Stimulated activated CD4-positive, alpha-beta T cell treated with anti-CD3 and anti-CD28 coated beads, Interleukin-4, amount 100 ng/mL, for 4 hours (primary cell): Measurements from ENCODE around the gene PLA2G5.

Experiments
- DNase-seq, 2 experiments: peaks; one replicate each; pipeline ENCODE4 v3.0.0-alpha.2; 2020

Gene PLA2G5

DNA sequence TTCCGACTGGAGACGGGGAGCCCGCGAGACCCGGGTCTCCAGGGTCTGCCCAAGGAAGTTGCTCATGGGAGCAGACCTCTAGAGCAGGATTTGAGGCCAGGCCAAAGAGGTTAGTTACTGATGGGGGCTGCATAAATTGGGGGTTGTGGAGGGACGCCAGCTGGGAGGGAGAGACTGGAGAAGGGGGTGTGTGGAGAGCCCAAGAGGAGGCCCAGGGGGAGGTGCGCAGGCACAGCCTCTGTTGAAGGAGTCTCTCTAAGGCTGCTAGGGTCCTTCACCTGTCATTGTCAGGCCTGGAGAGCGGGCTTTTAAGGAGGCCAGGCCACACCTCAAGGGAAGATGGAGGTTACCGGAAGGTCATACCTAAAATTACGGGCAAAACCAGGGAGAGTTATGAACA, 363 bp downstream of the PLA2G5 start:
- DNase-seq = no peak

DNA sequence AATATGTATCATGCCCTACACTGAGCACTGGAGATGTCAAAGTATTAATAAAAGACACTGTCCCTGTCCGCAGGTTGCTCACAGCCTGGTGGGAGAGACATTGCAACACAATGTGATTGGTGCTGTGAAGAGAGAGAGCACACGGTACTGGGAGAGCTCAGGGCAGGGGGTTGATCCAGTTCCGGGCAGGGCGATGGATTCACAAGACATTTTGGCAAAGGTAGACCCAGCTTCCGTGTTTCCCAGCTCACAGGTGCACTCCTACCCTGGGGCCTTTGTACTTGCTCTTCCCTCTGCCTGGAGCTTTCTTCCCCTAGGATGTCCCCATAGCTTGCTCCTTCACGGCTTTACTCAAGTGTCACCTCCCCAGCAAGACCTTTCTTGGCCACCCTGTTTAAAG, 1.4 kb downstream of the PLA2G5 start:
- no peak for DNase-seq

DNA sequence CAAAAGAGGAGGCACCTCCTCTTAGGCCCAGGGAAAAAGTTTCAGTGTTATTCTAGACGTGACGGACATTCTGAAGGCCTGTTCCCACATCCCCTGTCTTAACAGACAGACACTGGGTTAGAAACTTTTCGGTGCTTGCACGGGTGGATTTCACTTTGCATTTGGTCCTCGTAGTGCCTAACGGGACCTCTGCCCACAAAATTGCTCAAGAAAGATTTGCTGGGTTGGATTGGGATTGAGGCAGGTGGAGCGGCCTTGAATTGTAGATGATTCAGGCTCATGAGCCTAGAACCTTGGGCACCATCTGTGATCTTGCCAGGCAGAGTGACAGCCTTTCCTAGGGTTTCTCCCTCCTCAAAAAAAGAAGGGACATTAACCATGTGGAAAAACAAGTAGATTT, 2.8 kb downstream of the PLA2G5 start:
- no peak for DNase-seq

DNA sequence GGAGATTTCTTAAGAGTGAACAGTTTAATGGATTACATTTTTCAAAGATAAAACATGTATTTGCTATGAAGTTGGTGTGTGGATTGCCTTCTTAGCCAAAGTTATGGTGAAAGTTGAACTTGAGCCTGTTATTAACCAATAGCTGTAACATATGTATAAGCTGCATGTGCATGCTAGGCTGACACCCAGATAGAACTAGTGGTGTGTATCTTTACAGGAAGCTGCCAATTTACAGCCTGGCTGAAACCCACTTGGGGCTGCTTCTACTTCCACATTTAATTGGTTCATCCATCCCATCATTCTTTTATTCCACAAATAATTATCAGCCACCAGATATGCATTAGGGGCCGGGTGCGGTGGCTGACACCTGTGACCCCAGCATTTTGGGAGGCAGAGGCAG, 3.3 kb downstream of the PLA2G5 start:
- no peak for DNase-seq

DNA sequence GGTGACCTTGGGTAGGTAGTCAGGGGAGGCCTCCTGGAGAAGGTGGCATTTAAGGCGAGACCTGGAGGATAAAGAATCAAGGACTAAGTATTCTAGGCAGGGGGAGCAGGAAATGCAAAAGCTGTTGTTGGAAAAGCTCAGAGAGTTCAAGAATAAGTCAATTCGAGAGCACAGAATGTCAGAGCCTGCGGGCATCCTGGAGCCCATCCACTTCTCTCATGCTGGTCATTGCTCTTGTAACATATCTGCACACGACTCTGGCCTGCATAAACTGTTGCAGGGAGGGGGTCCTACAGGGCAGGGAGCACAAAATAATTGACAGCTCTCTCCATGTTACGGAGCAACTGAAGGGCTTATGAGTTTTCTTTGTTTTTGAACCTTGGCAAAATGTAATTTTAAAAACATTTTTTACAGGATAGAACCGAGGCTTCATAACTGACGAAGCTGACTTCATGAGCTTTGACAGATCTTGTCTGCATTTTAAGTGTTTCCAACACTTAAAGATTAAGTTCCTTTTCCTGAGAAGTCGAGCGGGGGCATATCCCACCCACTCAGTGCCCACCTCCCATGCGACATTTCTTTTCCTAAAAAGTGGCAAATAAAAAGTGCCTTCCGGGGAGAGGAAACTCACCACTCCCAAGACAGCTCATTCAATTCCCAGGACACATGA, 4.2 kb downstream of the PLA2G5 start:
- no peak for DNase-seq

DNA sequence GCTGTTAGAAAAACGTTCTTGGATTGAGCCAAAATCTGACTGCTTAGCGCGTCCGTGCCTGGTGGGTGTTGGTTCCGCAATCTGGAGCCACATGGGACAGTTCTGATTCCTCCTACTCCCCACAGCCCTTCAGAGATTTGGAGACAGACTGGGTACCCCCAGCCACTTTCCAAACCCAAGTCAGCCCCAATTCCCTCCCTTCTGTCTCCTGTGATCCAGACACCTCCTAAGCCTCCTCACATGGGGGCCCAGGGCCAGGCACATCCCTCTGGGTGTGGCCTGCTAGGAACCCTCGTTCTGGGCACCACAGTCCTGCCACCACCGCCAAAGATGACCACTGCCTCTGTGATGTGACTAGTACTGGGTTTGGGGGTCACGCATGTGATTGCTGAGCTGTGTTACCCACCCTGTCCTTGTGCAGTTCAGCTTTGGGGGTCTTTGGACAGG, 4.8 kb downstream of the PLA2G5 start:
- no peak for DNase-seq

DNA sequence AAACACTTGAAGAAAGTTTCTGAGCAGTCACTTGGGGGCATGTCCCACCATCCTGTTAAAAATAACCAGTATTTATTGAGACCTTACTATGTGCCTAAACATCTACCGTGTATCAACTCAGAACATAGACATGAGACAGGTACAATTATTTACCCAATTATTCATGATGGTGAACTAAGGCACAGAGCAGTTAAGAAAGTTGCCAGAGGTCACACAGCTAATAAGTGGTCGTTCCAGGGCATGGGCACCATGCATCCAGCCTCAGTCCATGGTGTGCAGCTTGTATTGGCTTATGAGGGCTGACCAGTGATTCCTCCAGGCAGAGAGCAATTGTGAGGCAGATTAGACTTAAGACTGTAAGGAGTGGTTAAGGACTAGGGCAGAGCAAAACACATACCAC, 5.4 kb downstream of the PLA2G5 start:
- no peak for DNase-seq

DNA sequence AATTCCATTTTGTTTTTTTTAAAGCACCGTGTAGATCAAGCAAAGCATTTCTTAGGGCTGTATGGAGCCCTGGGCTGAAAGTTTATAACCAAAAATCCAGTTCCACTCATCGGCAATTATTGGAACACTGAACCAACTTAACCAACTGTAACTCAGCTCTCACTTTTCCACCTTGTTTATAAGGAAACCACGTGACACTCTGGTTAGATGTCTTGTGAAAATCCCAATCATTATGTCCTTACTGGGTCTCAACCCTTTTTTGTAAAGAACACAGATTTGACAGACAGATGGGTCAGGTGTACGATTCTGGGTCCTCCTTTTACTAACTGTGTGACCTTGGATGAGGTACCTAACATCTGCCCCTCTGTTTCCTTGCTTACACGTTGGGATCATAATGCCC, 6.2 kb downstream of the PLA2G5 start:
- no peak for DNase-seq

DNA sequence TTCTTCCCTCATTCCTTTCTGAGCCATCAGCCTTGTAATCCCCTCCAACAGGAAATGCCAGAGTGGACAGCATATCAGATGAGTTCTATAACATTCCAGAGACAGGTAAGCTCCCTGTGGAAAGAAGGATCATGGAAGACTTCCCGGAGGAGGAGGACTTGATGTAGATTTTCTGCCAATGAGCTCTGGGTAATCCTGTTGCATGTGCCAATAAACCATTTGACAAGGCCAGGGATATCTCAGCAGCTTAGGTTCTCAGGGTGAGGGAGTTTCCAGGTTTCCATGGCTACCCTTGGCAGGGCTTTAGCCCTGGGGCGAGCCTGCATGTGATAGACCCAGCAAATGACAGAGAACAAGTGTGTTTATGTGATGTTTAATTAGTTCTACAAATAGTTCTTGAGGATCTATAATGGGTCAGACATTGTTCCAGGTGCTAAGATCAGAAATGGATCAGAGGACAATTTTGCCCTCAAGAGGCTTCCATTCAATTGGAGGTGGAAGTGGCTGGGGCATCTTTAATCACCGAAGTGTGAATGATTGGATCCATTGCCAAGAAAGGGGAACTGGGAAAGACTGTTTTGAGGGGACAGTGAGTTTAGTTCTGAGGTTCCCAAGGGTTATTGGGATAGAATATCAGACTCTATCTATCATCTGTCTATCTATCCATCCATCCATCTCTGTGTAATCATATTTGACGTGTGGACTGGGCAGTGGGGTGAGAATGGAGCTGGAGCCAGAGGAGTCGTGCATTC, 6.9 kb downstream of the PLA2G5 start:
- DNase-seq = no peak

DNA sequence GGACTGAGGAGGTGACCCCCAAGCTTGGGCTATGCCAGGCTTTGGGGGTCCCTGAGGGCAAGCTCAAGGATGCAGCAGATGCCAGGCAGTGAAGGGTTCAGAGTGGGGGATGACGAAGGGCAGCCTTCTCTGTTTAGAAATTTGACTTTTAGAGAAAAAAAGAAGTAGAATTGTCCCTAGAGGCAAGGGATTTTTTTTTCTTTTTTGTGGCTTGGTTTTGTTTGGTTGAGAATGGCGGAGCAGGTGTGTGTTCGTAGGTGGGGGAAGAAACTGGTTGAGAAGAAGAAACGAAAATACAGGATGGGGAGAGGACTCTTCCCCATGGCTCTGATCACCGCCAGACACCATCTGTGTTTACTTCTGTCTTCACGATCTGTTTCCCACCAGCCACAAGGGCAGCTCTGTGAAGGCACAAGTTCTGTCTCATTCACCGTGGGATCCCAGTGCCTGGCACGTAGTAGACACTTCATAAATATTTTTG, 8.2 kb downstream of the PLA2G5 start:
- DNase-seq = no peak

DNA sequence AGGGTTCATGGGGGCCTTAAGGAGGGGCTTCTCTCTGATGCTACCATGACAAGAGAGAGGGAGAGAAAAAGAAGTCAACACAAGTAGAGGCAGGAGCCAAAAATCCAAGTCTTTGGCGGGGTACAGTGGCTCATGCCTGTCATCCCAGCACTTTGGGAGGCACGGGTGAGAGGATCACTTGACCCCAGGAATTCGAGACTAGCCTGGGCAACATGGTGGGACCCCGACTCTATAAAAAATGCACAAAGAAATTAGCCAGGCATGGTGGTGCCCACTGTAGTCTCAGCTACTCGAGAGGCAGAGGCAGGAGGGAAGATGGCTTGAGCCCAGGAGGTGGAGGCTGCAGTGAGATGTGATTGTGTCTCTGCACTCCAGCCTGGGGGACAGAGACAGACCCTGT, 8.7 kb downstream of the PLA2G5 start:
- no peak for DNase-seq

DNA sequence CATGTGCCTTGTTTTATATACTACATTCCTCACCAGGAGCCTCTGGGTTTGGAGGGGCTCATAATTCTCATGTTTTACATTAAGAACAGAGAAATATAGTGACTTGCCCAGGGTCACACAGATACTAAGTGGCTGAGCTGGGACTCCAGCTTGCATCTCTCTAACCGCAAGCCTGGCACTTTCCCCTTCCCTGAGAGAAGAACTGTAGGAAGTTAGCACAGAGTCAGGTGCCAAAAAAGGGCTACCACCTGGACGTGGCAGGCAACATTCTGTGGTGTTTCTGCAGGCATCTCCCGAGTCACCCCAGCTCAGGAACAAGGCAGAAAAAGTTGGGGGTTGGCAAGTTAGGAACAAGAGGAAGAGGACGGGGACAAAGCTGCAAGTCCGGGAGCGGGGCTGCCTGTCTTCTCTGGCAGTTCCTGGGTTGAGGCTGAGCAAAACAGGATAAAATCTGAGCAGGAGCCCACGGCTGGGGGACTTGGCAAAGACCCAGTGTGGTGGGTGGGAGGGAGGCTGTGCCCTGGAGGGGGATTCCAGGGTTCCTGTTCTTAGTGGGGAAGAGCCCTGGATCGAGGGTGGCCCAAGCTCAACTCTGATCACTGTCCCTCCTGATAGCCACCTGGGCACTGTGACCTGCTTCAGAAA, 9.8 kb downstream of the PLA2G5 start:
- no peak for DNase-seq

DNA sequence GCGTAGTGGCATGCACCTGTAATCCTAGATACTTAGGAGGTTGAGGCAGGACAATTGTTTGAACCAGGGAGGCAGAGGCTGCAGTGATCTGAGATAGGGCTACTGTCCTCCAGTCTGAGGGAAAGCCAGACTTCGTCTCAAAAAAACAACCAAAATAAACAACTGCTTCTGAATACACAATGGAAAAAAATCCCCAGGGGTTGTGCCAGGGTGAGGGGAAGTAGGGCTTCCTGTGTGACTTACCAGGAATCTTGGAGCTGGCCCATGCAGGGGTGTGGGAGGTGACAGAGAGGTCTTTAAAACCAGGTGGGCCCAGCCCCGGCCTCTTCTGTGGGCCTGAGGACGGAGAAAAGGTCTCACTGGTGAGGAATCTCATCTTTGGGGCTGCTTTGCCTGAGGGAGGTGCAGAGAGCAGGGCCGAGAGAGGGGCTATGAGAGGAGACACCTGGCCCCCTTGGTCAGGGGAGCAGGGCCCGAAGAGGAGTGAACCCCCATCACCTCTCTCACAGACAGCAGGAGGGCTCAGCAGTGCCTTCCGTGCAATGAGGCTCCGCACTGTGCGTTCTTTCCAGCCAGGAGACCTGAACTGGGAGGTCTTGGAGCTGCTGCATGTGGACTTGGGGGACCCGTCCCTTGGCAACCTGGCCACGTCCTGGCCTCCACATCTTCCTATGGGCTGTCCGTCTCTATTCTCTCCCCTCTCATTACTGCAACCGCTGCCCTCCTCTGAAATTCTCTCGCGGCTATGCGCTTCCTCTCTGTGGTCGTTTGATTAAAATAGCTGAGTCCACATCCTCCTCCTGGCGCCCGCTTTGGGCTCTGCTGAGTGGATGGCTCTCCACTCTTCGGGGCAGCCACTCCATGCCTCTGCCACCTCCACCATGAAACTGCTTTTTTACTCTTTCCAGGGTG, 10.7 kb downstream of the PLA2G5 start:
- no peak for DNase-seq

DNA sequence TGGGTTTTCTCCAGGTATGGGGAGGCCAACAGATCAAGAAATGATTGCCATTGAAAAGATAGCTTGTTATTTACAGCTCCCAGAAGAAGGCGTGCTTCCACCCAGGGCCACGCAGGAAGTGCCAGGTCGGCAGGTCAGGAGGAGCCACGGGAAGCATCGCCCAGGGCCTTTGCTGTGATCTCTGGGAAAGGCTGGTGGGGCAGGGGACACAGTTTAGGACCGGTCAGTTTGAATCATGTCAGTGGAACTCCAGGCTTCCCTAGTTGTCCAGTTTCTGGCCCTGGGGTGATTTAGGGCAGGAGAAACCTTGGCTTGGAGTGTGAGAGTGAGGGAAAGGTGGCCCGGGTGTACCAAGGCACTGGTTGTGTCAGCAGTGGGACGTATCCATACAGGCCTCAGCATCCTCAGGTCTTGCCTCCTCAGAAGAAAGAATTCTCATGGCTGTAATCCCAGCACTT, 11.4 kb downstream of the PLA2G5 start:
- no peak for DNase-seq

DNA sequence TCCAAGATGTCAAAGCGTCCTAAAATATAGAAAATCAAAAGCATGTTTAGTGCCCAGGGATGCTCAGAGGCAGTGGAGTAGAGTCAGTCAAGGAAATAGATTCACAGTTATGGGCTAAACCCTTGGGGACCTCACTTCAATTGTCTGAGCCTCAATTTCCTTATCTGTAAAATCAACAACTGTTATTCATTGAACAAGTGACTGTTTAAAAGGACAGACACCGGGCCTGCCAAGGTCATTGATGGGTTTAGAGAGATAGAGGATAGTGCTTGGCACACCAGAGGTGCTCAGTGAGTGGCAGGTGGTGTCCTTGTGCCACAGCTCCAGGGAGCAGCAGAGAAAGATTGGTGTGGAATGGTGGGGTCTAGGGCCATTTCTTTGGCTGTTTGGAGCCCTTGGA, 12.8 kb downstream of the PLA2G5 start:
- DNase-seq = no peak

DNA sequence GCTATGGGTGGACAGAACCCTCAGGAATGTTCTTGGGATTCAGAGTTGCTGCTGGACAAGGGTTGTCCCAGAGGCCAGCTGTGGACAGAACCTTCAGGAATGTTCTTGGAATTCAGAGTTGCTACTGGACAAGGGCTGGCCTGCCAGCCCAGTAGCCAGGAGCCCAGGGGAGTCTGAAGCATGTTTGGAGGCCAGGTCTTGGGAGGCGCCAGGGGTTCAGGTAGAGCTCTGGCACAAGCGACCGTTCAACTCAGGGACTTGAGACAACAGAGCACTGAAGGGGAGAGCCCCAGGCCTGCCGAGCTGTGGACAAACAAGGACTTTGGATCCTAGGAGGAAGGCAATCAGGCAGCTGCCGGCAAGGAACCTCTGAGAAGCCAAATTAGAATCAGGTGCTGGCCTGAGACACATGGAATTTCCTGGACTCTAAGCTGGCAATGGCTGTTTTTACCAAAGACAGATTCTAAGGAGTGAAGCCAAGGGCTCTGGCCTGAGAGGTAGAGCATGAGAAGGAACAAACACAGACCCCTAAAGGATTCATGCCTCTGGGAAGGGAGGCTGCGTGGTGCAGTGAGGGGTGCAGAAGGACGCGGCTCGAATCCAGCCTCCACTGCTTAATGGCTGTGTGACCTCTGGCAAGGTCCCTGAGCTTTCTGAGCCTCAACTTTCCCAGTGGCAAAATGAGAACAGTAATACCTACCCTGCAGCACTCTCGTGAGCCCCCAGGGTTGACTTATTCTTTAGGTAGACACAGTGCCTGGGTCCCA, 13.4 kb downstream of the PLA2G5 start:
- DNase-seq = no peak

DNA sequence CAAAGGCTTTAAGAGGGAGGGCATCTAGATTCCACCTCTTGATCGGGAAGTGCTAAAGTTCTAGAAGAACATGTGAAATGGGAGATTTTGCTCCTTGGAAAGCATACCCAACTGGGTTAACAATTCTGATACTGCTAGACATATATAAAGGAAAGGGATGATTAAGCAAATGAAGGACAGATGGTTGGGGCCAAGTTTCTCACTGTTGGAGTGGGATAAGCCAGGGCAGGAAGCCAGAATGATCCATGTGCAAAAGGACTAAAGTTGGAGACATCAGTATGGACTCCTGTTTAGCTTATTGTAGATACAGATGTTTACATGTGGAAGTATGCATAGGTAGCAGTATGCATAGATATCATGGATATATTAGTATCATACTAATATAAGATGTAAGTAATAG, 16.8 kb downstream of the PLA2G5 start:
- DNase-seq = no peak

DNA sequence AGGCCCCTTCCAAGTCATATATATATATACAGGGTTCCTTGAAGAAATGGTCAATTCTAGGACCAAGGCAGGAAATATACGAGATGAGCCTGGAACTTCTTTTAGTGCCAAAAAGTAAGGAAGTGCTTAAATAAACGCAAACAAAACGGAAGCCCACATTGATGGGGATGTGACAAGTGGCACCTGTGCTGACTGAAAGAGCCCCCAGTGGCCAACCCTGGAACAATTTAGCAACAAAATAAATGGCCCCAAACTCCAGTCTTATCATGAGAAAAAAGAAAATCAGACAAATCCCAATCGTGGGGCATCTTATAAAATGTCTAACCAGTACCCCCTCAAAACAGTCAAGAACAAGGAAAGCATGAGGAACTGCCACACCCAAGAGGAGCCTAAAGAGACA, 17.7 kb downstream of the PLA2G5 start:
- DNase-seq = no peak

DNA sequence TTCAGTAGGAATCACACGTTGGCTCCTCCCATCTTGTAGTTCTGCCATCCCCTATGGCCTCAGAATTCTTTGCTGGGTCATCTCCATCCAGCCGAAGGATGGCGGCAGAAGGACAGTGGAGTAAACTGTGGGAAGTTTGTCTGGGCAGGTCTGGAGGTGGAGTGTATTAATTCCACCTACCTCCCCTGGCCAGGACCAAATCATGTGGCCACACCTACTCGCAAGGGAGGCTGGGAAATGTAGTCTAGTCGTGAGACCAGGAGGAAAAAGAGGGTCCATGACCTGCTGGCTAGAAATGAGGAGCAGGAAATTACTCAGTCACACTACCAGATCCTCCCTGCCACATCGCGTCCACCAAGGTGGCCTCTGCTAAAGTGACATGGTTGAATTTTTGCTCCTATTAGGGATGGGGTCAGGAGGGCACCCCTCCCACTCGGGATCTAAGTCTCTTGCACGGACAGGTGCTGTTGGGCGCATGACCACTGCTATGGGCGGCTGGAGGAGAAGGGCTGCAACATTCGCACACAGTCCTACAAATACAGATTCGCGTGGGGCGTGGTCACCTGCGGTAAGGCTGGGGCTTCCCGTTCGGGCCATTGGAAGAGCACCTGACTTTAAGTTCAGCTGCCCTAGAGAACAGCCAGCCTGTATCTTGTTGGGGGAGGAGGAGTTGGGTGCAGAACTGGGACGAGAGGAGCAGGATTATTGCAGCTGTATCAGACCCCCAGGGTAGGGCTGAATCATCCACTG, 19.5 kb downstream of the PLA2G5 start:
- DNase-seq = no peak

DNA sequence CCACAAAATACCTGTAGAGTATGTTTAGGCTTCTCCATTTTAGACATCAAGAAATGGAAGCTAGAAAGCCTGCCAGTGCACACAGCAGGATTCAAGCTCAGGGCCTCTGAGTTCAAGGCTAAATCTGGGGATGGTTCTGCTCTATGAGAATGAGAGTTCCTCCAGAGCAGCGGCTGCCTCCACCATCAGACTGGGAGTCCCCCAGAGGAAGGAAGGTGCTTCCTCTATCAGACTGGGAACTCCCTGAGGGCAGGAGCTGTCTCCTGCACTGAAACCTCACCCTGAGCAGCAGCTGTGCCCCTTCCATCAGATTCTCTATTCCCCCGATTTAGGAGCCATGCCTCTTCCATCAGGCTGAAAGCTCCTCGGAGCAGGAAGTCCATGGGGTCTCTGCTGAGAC, 20.1 kb downstream of the PLA2G5 start:
- DNase-seq = no peak

DNA sequence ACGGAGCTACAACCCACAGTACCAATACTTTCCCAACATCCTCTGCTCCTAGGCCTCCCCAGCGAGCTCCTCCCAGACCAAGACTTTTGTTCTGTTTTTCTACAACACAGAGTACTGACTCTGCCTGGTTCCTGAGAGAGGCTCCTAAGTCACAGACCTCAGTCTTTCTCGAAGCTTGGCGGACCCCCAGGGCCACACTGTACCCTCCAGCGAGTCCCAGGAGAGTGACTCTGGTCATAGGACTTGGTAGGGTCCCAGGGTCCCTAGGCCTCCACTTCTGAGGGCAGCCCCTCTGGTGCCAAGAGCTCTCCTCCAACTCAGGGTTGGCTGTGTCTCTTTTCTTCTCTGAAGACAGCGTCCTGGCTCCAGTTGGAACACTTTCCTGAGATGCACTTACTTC, 20.6 kb downstream of the PLA2G5 start:
- no peak for DNase-seq
